HG02884 (cell line): ENCODE results near the gene TESK2.

Source experiments
- ATAC-seq: cut with Tn5 transposase; IDR thresholded peaks from one replicate; pipeline ENCODE4 v1.9.1; 2021; ENCODE audit warnings: mild to moderate bottlenecking, moderate library complexity; ENCODE audit not compliant: unreplicated experiment

TESK2 gene

DNA sequence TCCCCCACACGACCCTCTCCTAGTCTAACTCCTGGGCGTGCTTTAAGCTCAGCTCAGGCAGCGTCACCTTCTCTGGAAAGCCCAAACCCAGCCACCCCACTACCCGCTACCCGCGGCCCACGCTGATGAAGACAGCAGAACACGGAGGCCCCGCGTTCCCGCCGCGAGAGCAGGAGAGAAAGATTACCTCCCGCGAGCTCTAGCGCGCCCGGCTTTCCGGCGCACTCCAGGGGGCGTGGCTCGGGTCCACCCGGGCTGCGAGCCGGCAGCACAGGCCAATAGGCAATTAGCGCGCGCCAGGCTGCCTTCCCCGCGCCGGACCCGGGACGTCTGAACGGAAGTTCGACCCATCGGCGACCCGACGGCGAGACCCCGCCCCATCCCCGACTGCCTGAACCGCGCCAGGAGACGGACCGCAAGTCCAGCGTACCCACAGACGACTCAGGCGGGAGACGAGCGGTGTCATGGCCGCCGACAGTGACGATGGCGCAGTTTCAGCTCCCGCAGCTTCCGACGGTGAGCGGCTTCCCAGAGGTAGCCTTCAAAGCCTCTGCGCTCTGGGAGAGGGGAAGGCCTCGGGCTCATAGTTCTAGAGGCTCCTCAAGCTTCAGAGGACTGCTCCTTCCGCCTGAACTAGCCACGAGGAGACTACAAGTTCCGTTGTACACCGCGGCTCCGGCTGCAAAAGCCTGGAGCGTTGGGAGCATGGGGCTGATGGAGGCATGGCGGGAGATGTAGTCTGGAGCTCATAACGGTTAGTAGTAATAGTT, 151.0 kb downstream of the TESK2 start, which contains the start of the genes MUTYH and TOE1:
MUTYH (minus strand) TSS at position 652 of the 770 bp plus-strand sequence. CDS start 5,935 bp downstream, outside the sequence.
TOE1 (plus strand) TSS at position 382 of the 770 bp plus-strand sequence; CDS start at position 465, 83 bp downstream.
- peak; percentile 73 for ATAC-seq

GRCh38 chr1:45337630-45338325, 153.2 kb downstream of the TESK2 start:
- no peak for ATAC-seq

GRCh38 chr1:45335855-45336324, 155.1 kb downstream of the TESK2 start:
- ATAC-seq: no peak

- ATAC-seq: no peak
These were observed 156.4 kb downstream of the TESK2 start for GRCh38 chr1:45334308-45335245.

GRCh38 chr1:45332346-45332720, 158.6 kb downstream of the TESK2 start:
- ATAC-seq: no peak

GRCh38 chr1:45331436-45332345, 159.3 kb downstream of the TESK2 start:
- no peak for ATAC-seq

GRCh38 chr1:45329445-45329844, 161.5 kb downstream of the TESK2 start:
- no peak for ATAC-seq

- no peak for ATAC-seq
These were observed 162.3 kb downstream of the TESK2 start for GRCh38 chr1:45328680-45329079.

DNA sequence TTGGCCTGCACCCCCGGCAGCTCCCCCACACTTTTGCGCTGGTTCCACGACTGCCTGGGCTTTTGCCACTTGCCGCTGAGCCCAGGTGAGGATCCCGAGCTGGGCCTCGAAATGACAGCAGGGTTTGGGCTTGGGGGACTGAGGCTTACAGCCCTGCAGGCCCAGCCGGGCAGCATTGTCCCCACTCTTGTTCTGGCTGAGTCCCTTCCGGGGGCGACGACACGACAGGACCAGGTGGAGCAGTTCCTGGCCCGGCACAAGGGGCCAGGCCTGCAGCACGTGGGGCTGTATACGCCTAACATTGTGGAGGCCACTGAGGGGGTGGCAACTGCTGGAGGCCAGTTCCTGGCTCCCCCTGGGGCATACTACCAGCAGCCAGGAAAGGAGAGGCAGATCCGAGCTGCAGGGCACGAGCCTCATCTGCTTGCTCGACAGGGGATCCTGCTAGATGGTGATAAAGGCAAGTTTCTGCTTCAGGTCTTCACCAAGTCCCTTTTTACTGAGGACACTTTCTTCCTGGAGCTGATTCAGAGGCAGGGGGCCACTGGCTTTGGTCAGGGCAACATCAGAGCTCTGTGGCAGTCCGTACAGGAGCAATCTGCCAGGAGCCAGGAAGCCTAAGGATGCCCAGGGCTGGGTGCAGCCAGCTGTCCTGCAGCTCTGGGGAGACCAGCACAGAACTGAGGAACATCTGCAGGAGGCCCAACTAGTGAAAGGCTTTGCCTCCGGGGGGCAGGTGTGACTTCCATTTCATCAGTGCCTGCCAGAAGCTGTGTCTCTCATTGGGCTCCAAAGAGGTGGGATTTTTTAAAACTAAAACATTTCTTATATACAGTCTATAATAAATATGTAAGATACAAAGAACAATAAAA, 163.1 kb downstream of the TESK2 start:
- ATAC-seq: no peak

- no peak for ATAC-seq
These were observed 164.0 kb downstream of the TESK2 start, which contains the start of gene HPDL for GRCh38 chr1:45326627-45327623. TSS of gene HPDL (plus strand) at chr1:45326895. CDS start at chr1:45327149, 254 bp downstream.

DNA sequence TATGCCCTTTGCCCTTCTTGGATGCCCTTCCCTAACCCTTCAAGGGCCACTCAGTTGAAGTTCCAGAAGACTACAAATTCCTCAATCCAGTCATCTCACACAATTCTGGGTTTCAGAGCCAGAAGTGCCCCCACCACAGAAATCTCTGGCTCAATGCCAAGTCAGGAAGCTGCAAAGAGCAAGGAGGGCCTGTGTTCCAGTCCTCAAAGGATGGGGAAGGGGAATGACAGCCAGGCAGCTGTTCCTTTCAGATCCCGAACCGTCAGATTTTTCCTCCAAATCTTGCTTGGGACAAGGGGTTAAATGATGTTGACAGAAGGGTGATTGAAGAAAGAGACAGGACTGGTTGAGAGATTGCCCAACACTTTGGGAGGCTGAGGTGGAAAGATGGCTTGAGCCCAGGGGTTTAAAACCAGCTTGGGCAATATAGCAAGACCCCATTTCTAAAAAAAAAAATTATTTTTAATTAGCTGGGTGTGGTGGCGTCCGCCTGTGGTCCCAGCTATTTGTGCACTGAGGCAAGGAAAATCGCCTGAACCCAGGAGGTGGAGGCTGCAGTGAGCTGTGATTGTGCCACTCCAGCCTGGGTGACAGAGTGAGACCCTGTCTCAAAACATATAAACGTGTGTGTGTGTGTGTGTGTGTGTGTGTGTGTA, 165.0 kb downstream of the TESK2 start:
- ATAC-seq: no peak

GRCh38 chr1:45322486-45323040, 168.4 kb downstream of the TESK2 start:
- no peak for ATAC-seq

GRCh38 chr1:45321444-45321843, 169.5 kb downstream of the TESK2 start:
- no peak for ATAC-seq

GRCh38 chr1:45319761-45320160, 171.2 kb downstream of the TESK2 start:
- no peak for ATAC-seq

DNA sequence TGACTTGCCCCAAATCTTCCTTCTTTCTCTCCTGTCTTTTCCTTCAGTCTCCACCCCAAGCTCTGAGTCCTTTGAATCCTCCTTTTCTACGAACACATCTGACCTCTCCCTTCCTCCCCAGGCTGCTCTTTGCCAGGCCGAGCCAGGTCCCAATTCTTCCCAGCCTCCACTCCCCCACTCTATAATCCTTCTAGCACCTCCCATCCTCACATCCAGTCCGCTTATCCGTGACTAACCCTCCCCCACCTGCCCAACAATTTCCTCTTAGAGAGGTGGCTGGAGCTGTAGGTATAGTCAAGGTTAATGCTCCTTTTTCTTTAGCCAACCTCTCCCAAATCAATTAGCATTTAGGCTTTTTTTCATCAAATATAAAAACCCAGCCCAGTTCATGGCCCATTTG, 173.8 kb downstream of the TESK2 start:
- no peak for ATAC-seq

- no peak for ATAC-seq
These were observed 176.7 kb downstream of the TESK2 start for GRCh38 chr1:45314266-45314665.

DNA sequence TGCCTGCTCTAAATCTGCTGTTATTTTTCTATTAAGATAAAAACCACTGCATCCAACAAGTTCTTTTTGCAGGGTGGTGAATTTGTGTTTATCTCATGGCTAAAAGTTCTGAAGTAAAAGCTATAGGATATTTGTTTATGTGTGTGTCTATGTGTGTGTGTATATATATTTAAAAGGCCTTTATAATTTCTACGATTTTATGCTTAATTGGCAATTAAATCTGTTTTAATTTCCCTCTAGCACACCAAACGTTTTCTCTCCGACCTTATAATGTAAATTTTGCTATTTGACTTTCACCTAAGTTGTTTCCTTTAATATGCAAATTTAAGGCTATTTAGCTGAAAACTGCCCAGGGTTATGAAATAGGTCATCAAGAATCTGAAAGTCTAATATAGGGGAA, 184.1 kb downstream of the TESK2 start:
- ATAC-seq: no peak
